ENCODE results near the gene NASP.
A peak's percentile ranks its signal among the peaks of the same experiment; 100 is the strongest.

The NASP gene

GRCh38 chr1:45554198-45554597, 29.6 kb upstream of the NASP start:
- no peaks in the 10 kb centered on the region for H3K9me3 ChIP-seq (ENCODE audit: insufficient read depth, low read depth, low read length)
- peak overlapping the region; percentile 52 for H3K4me3 ChIP-seq (ENCODE audit: low read length, poor library complexity, severe bottlenecking)
- H3K9me2 ChIP-seq (replicated peaks; ENCODE audit: low read depth, low read length) = no peaks in the 10 kb centered on the region
- peaks cover 43% of the 10 kb centered on the region for H3K4me1 ChIP-seq (ENCODE audit: insufficient read depth, low read length, poor library complexity, severe bottlenecking)
- peak overlapping the region; percentile 100 for H3K4me2 ChIP-seq (ENCODE audit: low read depth, low read length, poor library complexity, severe bottlenecking)
- peaks cover 88% of the 10 kb centered on the region for H3K79me2 ChIP-seq (ENCODE audit: insufficient read depth, low read length)
- H4K20me1 ChIP-seq (ENCODE audit: insufficient read depth, low read length, poor library complexity, severe bottlenecking) = peaks cover 55% of the 10 kb centered on the region
- no peaks in the 10 kb centered on the region for H3K27me3 ChIP-seq (ENCODE audit: insufficient read depth, low read length, poor library complexity, severe bottlenecking)
- H3K36me3 ChIP-seq (ENCODE audit: insufficient read depth, low read length) = 0 out of 2 replicates have a peak, but pooled peaks cover 3% of the 10 kb centered on the region
- TF ChIP-seq, protein P1, sequence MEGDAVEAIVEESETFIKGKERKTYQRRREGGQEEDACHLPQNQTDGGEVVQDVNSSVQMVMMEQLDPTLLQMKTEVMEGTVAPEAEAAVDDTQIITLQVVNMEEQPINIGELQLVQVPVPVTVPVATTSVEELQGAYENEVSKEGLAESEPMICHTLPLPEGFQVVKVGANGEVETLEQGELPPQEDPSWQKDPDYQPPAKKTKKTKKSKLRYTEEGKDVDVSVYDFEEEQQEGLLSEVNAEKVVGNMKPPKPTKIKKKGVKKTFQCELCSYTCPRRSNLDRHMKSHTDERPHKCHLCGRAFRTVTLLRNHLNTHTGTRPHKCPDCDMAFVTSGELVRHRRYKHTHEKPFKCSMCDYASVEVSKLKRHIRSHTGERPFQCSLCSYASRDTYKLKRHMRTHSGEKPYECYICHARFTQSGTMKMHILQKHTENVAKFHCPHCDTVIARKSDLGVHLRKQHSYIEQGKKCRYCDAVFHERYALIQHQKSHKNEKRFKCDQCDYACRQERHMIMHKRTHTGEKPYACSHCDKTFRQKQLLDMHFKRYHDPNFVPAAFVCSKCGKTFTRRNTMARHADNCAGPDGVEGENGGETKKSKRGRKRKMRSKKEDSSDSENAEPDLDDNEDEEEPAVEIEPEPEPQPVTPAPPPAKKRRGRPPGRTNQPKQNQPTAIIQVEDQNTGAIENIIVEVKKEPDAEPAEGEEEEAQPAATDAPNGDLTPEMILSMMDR (conservative IDR thresholded peaks at IDR 0.05; ENCODE audit: low read length) = no peak
- TF ChIP-seq EZH2phosphoT487 (IDR thresholded peaks at IDR 0.05; ENCODE audit: borderline replicate concordance) = no peak
- no peak overlapping the region for H2AFZ ChIP-seq (ENCODE audit: low read length)
- H3K9ac ChIP-seq (ENCODE audit: low read depth, low read length, poor library complexity, severe bottlenecking) = peak overlapping the region; percentile 41
- no peaks in the 10 kb centered on the region; the same call in 1 of the 2 replicates for H3F3A ChIP-seq (ENCODE audit: low read depth)

DNA sequence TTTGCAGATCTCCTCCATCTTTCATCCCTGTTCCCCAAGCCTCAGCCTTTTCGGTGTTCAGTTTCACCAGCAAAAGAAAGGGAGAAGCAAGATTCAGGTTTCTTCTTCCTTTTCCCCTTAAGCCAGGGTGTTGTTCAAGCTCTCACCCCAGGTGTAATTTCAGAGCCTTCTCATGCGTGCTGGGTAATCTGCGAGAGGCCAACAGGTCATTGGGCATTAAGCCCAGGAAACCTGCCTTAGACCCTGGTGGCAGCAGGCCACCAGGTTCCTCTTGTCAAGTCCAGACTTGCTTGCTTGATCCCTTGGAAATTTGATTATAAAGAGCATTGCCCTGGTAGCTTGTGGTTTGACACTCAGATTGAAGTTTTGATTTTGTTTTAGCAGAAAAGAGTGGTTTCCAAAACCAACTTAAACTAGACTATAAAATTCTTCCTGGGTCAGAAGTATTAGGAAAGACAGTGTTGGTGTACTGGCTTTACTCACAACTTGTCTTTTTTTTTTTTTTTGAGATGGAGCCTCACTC, 26.4 kb upstream of the NASP start:
- no peaks in the 10 kb centered on the region for H3K27me3 ChIP-seq (ENCODE audit: insufficient read depth, low read length, poor library complexity, severe bottlenecking)
- TF ChIP-seq, protein P1 (conservative IDR thresholded peaks at IDR 0.05; ENCODE audit: low read length) = no peak
- TF ChIP-seq EZH2phosphoT487 (IDR thresholded peaks at IDR 0.05; ENCODE audit: borderline replicate concordance) = no peak
- H3K4me1 ChIP-seq (ENCODE audit: insufficient read depth, low read length, poor library complexity, severe bottlenecking) = peaks cover 34% of the 10 kb centered on the region
- H2AFZ ChIP-seq (ENCODE audit: low read length) = no peak overlapping the region
- H4K20me1 ChIP-seq (ENCODE audit: insufficient read depth, low read length, poor library complexity, severe bottlenecking) = peaks cover 54% of the 10 kb centered on the region
- peaks cover 90% of the 10 kb centered on the region for H3K79me2 ChIP-seq (ENCODE audit: insufficient read depth, low read length)
- H3F3A ChIP-seq (ENCODE audit: low read depth) = no peaks in the 10 kb centered on the region; the same call in 1 of the 2 replicates
- H3K4me3 ChIP-seq (ENCODE audit: low read length, poor library complexity, severe bottlenecking) = no peak overlapping the region
- peaks cover 15% of the 10 kb centered on the region; the same call in 1 of the 2 replicates for H3K36me3 ChIP-seq (ENCODE audit: insufficient read depth, low read length)
- H3K4me2 ChIP-seq (ENCODE audit: low read depth, low read length, poor library complexity, severe bottlenecking) = peak overlapping the region; percentile 31
- peak overlapping the region; percentile 55 for H3K9ac ChIP-seq (ENCODE audit: low read depth, low read length, poor library complexity, severe bottlenecking)
- H3K9me3 ChIP-seq (ENCODE audit: insufficient read depth, low read depth, low read length) = no peaks in the 10 kb centered on the region
- no peaks in the 10 kb centered on the region for H3K9me2 ChIP-seq (replicated peaks; ENCODE audit: low read depth, low read length)

DNA sequence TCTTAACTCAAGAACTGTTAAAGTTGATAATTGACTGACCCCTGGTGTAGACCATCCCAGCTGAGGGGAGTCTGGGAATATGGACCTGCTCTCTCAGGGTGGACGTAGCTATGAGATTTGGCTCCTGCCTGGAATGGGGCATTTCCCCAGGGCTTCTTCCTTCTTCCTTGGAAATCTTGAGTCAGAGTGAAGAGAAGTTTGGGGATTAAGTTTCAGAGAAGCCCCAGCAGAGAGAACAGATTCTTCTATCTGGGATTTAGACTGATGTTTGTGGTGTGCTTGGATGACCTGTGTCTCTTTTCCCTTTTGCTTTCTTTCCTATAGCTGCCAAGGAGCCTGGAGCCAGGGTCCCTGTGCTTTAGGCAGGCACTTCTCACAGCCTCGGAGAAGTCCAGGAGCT, 20.0 kb upstream of the NASP start:
- H3K36me3 ChIP-seq (ENCODE audit: insufficient read depth, low read length) = peaks cover 60% of the 10 kb centered on the region; the same call in 1 of the 2 replicates
- TF ChIP-seq, protein P1 (conservative IDR thresholded peaks at IDR 0.05; ENCODE audit: low read length) = no peak
- TF ChIP-seq EZH2phosphoT487 (IDR thresholded peaks at IDR 0.05; ENCODE audit: borderline replicate concordance) = no peak
- H4K20me1 ChIP-seq (ENCODE audit: insufficient read depth, low read length, poor library complexity, severe bottlenecking) = peaks cover 17% of the 10 kb centered on the region
- H3F3A ChIP-seq (ENCODE audit: low read depth) = no peaks in the 10 kb centered on the region
- H3K27me3 ChIP-seq (ENCODE audit: insufficient read depth, low read length, poor library complexity, severe bottlenecking) = no peaks in the 10 kb centered on the region
- no peak overlapping the region for H3K4me2 ChIP-seq (ENCODE audit: low read depth, low read length, poor library complexity, severe bottlenecking)
- peaks cover 44% of the 10 kb centered on the region for H3K79me2 ChIP-seq (ENCODE audit: insufficient read depth, low read length)
- H3K9me3 ChIP-seq (ENCODE audit: insufficient read depth, low read depth, low read length) = no peaks in the 10 kb centered on the region
- H2AFZ ChIP-seq (ENCODE audit: low read length) = no peak overlapping the region
- H3K4me1 ChIP-seq (ENCODE audit: insufficient read depth, low read length, poor library complexity, severe bottlenecking) = peaks cover 7% of the 10 kb centered on the region
- no peaks in the 10 kb centered on the region for H3K9me2 ChIP-seq (replicated peaks; ENCODE audit: low read depth, low read length)
- no peak overlapping the region for H3K9ac ChIP-seq (ENCODE audit: low read depth, low read length, poor library complexity, severe bottlenecking)
- no peak overlapping the region for H3K4me3 ChIP-seq (ENCODE audit: low read length, poor library complexity, severe bottlenecking)

Measured in Loucy (cell line).